GM12875 (cell line): Measurements from ENCODE around the gene CD200.

Experiments
- H3K4me3 ChIP-seq: one replicate; pipeline ENCODE4 v1.5.1; 2011; ENCODE audit warnings: low read depth, low read length, control low read depth
- TF ChIP-seq, protein P1 (sequence below): IDR thresholded peaks from 2 replicates; pipeline ENCODE4 v1.5.1; 2011; ENCODE audit warnings: low read depth, mild to moderate bottlenecking, control low read depth, inconsistent platforms, low read length, moderate library complexity, borderline replicate concordance; ENCODE audit not compliant: insufficient read depth

The CD200 gene

DNA sequence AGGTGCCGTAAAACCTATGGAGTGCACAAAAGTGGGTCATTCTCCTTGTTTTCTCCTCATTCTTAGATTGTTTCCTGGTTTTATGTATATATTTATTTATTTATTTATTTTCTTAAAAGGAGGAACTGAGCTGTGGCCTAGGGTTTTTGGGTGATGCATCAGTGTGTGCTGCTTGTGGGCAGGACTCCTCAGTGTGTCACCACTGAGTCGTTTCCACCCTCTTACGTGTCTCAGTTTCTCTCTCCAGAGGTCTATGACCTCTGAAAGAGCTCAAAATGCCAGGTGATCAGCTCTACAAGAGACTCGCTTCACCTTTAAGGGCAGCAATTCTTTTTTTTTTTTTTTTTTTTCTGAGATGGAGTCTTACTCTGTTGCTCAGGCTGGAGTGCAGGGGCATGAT lies 72.9 kb downstream of the CD200 start:
- TF ChIP-seq, protein P1, sequence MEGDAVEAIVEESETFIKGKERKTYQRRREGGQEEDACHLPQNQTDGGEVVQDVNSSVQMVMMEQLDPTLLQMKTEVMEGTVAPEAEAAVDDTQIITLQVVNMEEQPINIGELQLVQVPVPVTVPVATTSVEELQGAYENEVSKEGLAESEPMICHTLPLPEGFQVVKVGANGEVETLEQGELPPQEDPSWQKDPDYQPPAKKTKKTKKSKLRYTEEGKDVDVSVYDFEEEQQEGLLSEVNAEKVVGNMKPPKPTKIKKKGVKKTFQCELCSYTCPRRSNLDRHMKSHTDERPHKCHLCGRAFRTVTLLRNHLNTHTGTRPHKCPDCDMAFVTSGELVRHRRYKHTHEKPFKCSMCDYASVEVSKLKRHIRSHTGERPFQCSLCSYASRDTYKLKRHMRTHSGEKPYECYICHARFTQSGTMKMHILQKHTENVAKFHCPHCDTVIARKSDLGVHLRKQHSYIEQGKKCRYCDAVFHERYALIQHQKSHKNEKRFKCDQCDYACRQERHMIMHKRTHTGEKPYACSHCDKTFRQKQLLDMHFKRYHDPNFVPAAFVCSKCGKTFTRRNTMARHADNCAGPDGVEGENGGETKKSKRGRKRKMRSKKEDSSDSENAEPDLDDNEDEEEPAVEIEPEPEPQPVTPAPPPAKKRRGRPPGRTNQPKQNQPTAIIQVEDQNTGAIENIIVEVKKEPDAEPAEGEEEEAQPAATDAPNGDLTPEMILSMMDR, result no peak

DNA sequence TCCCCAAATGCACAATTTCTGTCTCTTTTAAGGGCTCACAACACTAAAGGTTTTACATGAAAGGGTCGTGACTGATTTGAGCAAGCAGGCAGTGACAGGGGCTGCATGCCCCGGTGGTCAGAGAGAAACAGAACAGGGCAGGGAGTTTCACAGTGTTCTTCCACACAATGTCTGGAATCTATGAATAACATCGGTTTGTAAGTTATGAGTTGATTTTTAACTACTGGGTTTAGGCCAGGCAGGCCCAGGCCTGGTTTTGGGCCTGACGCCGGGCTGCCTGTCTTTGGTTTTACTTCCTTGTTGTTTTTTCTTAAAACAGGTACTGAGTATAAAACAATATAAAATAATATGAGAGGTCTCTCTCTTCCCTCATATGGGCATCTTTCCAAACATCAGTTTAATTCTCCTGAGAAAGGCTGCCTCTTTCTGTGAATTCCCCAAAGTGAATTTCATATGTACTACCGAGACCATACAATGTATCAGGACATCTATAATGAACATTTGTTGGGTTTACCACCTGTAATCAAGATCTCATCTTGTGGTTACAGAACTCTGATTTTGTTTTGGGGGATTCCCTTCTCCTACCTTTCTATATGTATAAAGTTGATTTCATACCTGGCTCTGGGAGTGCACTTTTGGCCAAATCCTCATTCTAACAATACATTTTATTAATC lies 74.4 kb downstream of the CD200 start:
- TF ChIP-seq, protein P1, result no peak
- H3K4me3 ChIP-seq, result no peak overlapping the region

More for the DNA sequence above, 72.9 kb downstream of the CD200 start:
- H3K4me3 ChIP-seq, result no peak overlapping the region

DNA sequence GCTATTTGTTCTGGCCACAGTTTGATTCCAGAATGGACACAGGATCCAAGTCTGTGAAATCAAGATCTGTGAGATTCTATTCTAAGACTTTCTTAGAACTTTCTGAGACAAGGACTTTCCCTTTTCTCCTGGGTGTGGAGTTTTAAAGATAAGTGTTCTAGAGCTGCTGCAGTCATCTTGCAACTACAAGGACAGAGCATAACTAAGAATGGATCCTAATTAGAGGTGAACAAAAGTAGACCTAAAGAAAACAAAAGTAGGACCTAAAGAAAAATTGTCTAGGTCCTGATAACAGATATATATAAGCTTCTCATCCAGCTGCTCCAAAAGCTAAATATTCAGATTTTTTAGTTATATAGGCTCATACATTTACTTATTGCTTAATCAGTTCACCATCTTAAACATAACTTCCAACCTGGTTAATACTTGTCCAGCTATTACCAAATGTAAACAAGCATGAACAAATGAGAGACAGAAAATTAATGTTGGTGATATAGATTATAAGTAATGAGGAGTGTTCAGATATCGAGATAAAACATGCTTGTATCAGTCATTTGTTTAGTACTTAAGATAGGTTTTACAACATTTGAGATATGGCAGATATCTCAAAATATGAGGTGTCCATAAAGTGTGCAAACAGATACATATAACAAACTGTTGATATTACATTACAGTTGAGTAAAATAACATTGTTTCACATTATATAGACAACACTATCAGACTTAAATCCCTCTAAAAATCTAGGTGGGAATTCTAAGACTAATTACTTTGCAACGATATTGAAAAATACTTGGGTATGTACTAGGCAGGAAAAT lies 75.1 kb downstream of the CD200 start:
- TF ChIP-seq, protein P1, result no peak
- H3K4me3 ChIP-seq, result no peak overlapping the region

DNA sequence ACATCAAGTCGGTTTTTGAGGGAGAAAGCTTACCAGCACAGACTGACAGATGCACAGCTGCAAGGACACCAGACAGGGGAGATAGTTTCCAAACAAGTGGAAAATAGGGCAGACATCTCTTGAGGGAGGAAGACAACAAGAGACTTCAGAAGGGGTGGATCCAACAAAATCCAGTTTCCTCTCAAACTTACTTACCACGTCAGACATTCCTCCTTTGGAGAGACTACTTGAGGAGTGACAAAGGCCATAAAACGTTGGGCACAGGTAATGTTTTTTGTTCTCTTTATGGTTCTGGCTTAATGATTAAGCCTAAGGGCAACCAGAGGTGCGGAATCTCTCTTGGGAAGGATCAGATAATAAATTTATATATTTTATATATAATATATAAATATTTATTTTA lies 76.1 kb downstream of the CD200 start:
- no peak overlapping the region for H3K4me3 ChIP-seq
- TF ChIP-seq, protein P1, result no peak

DNA sequence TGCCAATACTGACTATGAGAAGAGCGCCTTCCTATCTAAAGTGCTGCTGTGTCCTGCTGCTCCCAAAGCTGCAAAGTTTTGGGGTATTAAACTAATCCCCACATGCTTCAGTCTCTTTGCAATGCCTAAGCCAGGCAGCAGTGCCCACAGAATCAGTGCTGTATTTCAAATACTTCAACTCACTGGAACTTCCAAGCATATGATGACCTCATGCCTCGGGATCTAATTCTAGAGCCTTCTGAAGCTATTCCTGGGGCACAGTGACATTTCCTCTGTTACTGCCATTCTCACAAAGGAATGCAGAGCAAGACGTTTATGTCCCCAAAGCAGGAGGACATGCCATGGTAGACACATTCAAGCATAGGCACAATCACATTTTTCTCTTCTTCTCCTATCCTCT lies 78.5 kb downstream of the CD200 start:
- TF ChIP-seq, protein P1, result no peak
- H3K4me3 ChIP-seq, result no peak overlapping the region
